GM23338 (cell line): ENCODE data around the gene CASP2. TPM values are rescaled to one million over a fixed set of nuclear protein-coding genes. Genes with fewer than 3 reads are reported as not detected.

Experiments
- ATAC-seq: fragments of 200-7000 bp; cut with Tn5 transposase; 3 replicates; pipeline ENCODE4 v1.9.1; 2020
- DNase-seq: peaks from one replicate; pipeline ENCODE4 v3.0.0-alpha.2; 2015; ENCODE audit warnings: low spot score
- H2AFZ ChIP-seq: fragments of 200-600 bp; sonication (generic); 2 replicates; pipeline ENCODE4 v1.8.0; 2016; ENCODE audit warnings: antibody characterized with exemption, mild to moderate bottlenecking, moderate library complexity
- H3F3A ChIP-seq: fragments of 200-600 bp; sonication (generic); replicated peaks from 2 replicates; pipeline ENCODE4 v1.8.0; 2017; ENCODE audit warnings: antibody characterized with exemption, mixed run types, low read depth
- H3K27ac ChIP-seq: fragments of 200-600 bp; sonication (generic); 2 replicates; pipeline ENCODE4 v1.6.1; 2016; ENCODE audit warnings: low read depth
- H3K27me3 ChIP-seq: fragments of 200-600 bp; sonication (generic); 2 replicates; pipeline ENCODE4 v1.8.0; 2016; ENCODE audit warnings: mild to moderate bottlenecking, mixed run types, moderate library complexity; ENCODE audit not compliant: insufficient read depth
- H3K36me3 ChIP-seq: fragments of 200-600 bp; sonication (generic); 2 replicates; pipeline ENCODE4 v1.8.0; 2016; ENCODE audit warnings: mild to moderate bottlenecking; ENCODE audit not compliant: insufficient read depth
- H3K4me1 ChIP-seq: fragments of 200-600 bp; sonication (generic); 2 replicates; pipeline ENCODE4 v1.8.0; 2016; ENCODE audit warnings: mild to moderate bottlenecking, moderate library complexity; ENCODE audit not compliant: insufficient read depth
- H3K4me2 ChIP-seq: fragments of 200-600 bp; sonication (generic); 2 replicates; pipeline ENCODE4 v1.7.1; 2017; ENCODE audit warnings: mixed run types
- H3K4me3 ChIP-seq: fragments of 200-600 bp; sonication (generic); 2 replicates; pipeline ENCODE4 v1.6.1; 2016; ENCODE audit warnings: mixed run types
- H3K79me2 ChIP-seq: fragments of 200-600 bp; sonication (generic); replicated peaks from 2 replicates; pipeline ENCODE4 v1.8.0; 2017; ENCODE audit warnings: mild to moderate bottlenecking; ENCODE audit not compliant: insufficient read depth
- H3K9me2 ChIP-seq: fragments of 200-600 bp; sonication (generic); 2 replicates; pipeline ENCODE4 v1.8.0; 2017; ENCODE audit not compliant: insufficient read depth
- H4K20me1 ChIP-seq: fragments of 200-600 bp; sonication (generic); replicated peaks from 2 replicates; pipeline ENCODE4 v1.8.0; 2017; ENCODE audit warnings: mild to moderate bottlenecking; ENCODE audit not compliant: insufficient read depth
- H3K27ac Mint-ChIP-seq: 2 replicates; pipeline ENCODE4 v1.8.0; 2020; ENCODE audit warnings: inconsistent platforms, mild to moderate bottlenecking, moderate library complexity, mixed read lengths
- H3K27me3 Mint-ChIP-seq: 3 replicates; pipeline ENCODE4 v1.8.0; 2022; ENCODE audit warnings: low read depth, mild to moderate bottlenecking, moderate library complexity, mixed read lengths, inconsistent platforms; ENCODE audit not compliant: insufficient read depth, poor library complexity
- H3K36me3 Mint-ChIP-seq: 3 replicates; pipeline ENCODE4 v1.8.0; 2021; ENCODE audit warnings: low read depth, mild to moderate bottlenecking, inconsistent platforms, moderate library complexity, mixed read lengths
- H3K4me1 Mint-ChIP-seq: 3 replicates; pipeline ENCODE4 v1.8.0; 2020; ENCODE audit warnings: mild to moderate bottlenecking, inconsistent platforms, mixed read lengths
- H3K4me3 Mint-ChIP-seq: 3 replicates; pipeline ENCODE4 v1.8.0; 2021; ENCODE audit warnings: moderate library complexity, mild to moderate bottlenecking, inconsistent platforms, mixed read lengths
- H3K9me3 Mint-ChIP-seq: 3 replicates; pipeline ENCODE4 v1.8.0; 2020; ENCODE audit warnings: moderate library complexity, mild to moderate bottlenecking, inconsistent platforms, mixed read lengths
- CREB1 ChIP-seq: fragments of 250-450 bp; sonication (Bioruptor Pico); IDR thresholded peaks from 2 replicates; pipeline ENCODE4 v1.5.0; 2020; ENCODE audit warnings: low read depth, mild to moderate bottlenecking, moderate library complexity
- ETS1 ChIP-seq: IDR thresholded peaks from 2 replicates; pipeline ENCODE4 v1.6.1; 2016; ENCODE audit warnings: antibody characterized with exemption
- EZH2 ChIP-seq: fragments of 200-600 bp; sonication (generic); IDR thresholded peaks from one replicate; pipeline ENCODE4 v1.8.0; 2017; ENCODE audit warnings: antibody characterized with exemption, mild to moderate bottlenecking, low read depth; ENCODE audit not compliant: unreplicated experiment
- EZH2phosphoT487 ChIP-seq: fragments of 200-600 bp; sonication (generic); IDR thresholded peaks from one replicate; pipeline ENCODE4 v1.8.1; 2018; ENCODE audit warnings: antibody characterized with exemption; ENCODE audit not compliant: unreplicated experiment
- NANOG ChIP-seq: IDR thresholded peaks from 2 replicates; pipeline ENCODE4 v1.6.1; 2016; ENCODE audit warnings: antibody characterized with exemption, borderline replicate concordance
- POLR2AphosphoS5 ChIP-seq: IDR thresholded peaks from 2 replicates; pipeline ENCODE4 v1.6.1; 2016; ENCODE audit warnings: antibody characterized with exemption, low read depth
- REST ChIP-seq: IDR thresholded peaks from one replicate; pipeline ENCODE4 v1.6.1; 2018; ENCODE audit warnings: antibody characterized with exemption; ENCODE audit not compliant: unreplicated experiment
- STAT1 ChIP-seq: IDR thresholded peaks from one replicate; pipeline ENCODE4 v1.6.1; 2016; ENCODE audit warnings: antibody characterized with exemption; ENCODE audit not compliant: unreplicated experiment
- ZNF331 ChIP-seq: fragments of 250-450 bp; sonication (Bioruptor Pico); IDR thresholded peaks from 2 replicates; pipeline ENCODE4 v1.5.0; 2020; ENCODE audit warnings: low read depth, mild to moderate bottlenecking, moderate library complexity
- ZNF462 ChIP-seq: fragments of 250-450 bp; sonication (Bioruptor Pico); IDR thresholded peaks from 2 replicates; pipeline ENCODE4 v1.5.0; 2020; ENCODE audit warnings: mild to moderate bottlenecking, moderate library complexity
- polyA plus RNA-seq: library from polyadenylated mRNA; unstranded; fragments of >200 nt; fragmentation: Nextera tagmentation; extraction: Ambion mirVana; gene quantifications from 2 replicates; pipeline ENCODE4 v1.2.1, GENCODE V29; 2016
- total RNA-seq: library from RNA; depleted of rRNA; stranded (reverse); fragments of >200 nt; shearing (Covaris generic); gene quantifications from 2 replicates; pipeline ENCODE4 v1.2.3, GENCODE V29; 2014

The CASP2 gene
- total and polyA plus RNA-seq, 2 experiments from 2014 or later, result 17.7 to 21.8 TPM

- TF ChIP-seq ZNF462 (CRISPR knock-in tag) (no peak), CREB1 (CRISPR knock-in tag) (no peak), NANOG (no peak), STAT1 (no peak), REST (no peak)
Observed at GRCh38 chr7:143315776-143316175, 27.6 kb downstream of the CASP2 start, which contains the start of gene CLCN1 (continued).

GRCh38 chr7:143316492-143316891 lies 28.3 kb downstream of the CASP2 start:
- Mint-ChIP-seq H3K36me3 (no peaks in the 10 kb centered on the region; the same call in 2 of the 3 replicates), H3K4me1 (peaks cover 4% of the 10 kb centered on the region; the same call in 2 of the 3 replicates), H3K27me3 (peaks cover 11% of the 10 kb centered on the region), H3K9me3 (no peaks in the 10 kb centered on the region; the same call in 2 of the 3 replicates), H3K27ac (no peak overlapping the region), H3K4me3 (no peak overlapping the region)
- no peak overlapping the region for H3K27ac ChIP-seq
- H2AFZ ChIP-seq, result no peak overlapping the region
- H3K4me3 ChIP-seq, result no peak overlapping the region
- no peaks in the 10 kb centered on the region for H3K4me1 ChIP-seq
- H3K27me3 ChIP-seq, result no peaks in the 10 kb centered on the region
- H3K79me2 ChIP-seq, result no peaks in the 10 kb centered on the region
- no peaks in the 10 kb centered on the region for H4K20me1 ChIP-seq
- no peaks in the 10 kb centered on the region for H3K36me3 ChIP-seq
- no peak for DNase-seq
- H3F3A ChIP-seq, result no peaks in the 10 kb centered on the region
- H3K4me2 ChIP-seq, result no peak overlapping the region
- H3K9me2 ChIP-seq, result no peaks in the 10 kb centered on the region
- ATAC-seq, result no peak
- no peak for TF ChIP-seq EZH2
- no peak for TF ChIP-seq REST
- TF ChIP-seq EZH2phosphoT487, result no peak
- no peak for TF ChIP-seq STAT1
- TF ChIP-seq ETS1, result no peak
- no peak for TF ChIP-seq POLR2AphosphoS5
- TF ChIP-seq ZNF331 (CRISPR knock-in tag), result no peak
- no peak for TF ChIP-seq CREB1 (CRISPR knock-in tag)
